Progenitor cell of endocrine pancreas (in vitro differentiated cells): ENCODE measurements around the gene YY2. TPM values are rescaled to one million over a fixed set of nuclear protein-coding genes. Genes with fewer than 3 reads are reported as not detected.

Experiments used
- DNase-seq: peaks from one replicate; pipeline ENCODE4 v3.0.0; 2021; ENCODE audit warnings: low spot score; ENCODE audit not compliant: unreplicated experiment
- H3K27ac Mint-ChIP-seq: 2 replicates; pipeline ENCODE4 v1.8.0; 2021; ENCODE audit warnings: mild to moderate bottlenecking, moderate library complexity, mixed read lengths
- H3K27me3 Mint-ChIP-seq: 2 replicates; pipeline ENCODE4 v1.8.0; 2021; ENCODE audit warnings: mixed read lengths
- H3K36me3 Mint-ChIP-seq: 2 replicates; pipeline ENCODE4 v1.8.0; 2022; ENCODE audit warnings: mixed read lengths; ENCODE audit not compliant: insufficient read depth
- H3K4me1 Mint-ChIP-seq: 2 replicates; pipeline ENCODE4 v1.8.0; 2021; ENCODE audit warnings: low read depth, mixed read lengths
- H3K4me3 Mint-ChIP-seq: 2 replicates; pipeline ENCODE4 v1.8.0; 2021; ENCODE audit warnings: low read depth, mild to moderate bottlenecking, moderate library complexity, mixed read lengths
- H3K9me3 Mint-ChIP-seq: 2 replicates; pipeline ENCODE4 v1.8.0; 2021; ENCODE audit warnings: low read depth, mixed read lengths
- long read RNA-seq: library from polyadenylated mRNA; unstranded; transcript quantifications from one replicate; pipeline ENCODE4 v2.0.0, GENCODE V29; 2020
- total RNA-seq: library from RNA; stranded (reverse); gene quantifications from 2 replicates; pipeline ENCODE4 v1.2.1, GENCODE V29; 2021
- TF ChIP-seq, protein P1 (sequence below): fragments of 200-600 bp; sonication (generic); IDR thresholded peaks from one replicate; pipeline ENCODE4 v1.5.0; 2021; ENCODE audit warnings: antibody characterized with exemption, mild to moderate bottlenecking; ENCODE audit not compliant: unreplicated experiment

The YY2 gene
- total RNA-seq = 2.2 and 2.3 TPM in 2 replicates
- long read RNA-seq = 0 reads

GRCh38 chrX:21855937-21856415, at the start of gene YY2:
Gene YY2, plus strand, starts transcription at chrX:21855987. Its CDS starts 498 bp downstream, at chrX:21856485.
- no peak within 1 kb of the TSS for H3K27ac Mint-ChIP-seq
- peaks cover 1% of the 10 kb centered on the region for H3K4me1 Mint-ChIP-seq
- no peaks in the 10 kb centered on the region for H3K27me3 Mint-ChIP-seq
- TF ChIP-seq, protein P1, sequence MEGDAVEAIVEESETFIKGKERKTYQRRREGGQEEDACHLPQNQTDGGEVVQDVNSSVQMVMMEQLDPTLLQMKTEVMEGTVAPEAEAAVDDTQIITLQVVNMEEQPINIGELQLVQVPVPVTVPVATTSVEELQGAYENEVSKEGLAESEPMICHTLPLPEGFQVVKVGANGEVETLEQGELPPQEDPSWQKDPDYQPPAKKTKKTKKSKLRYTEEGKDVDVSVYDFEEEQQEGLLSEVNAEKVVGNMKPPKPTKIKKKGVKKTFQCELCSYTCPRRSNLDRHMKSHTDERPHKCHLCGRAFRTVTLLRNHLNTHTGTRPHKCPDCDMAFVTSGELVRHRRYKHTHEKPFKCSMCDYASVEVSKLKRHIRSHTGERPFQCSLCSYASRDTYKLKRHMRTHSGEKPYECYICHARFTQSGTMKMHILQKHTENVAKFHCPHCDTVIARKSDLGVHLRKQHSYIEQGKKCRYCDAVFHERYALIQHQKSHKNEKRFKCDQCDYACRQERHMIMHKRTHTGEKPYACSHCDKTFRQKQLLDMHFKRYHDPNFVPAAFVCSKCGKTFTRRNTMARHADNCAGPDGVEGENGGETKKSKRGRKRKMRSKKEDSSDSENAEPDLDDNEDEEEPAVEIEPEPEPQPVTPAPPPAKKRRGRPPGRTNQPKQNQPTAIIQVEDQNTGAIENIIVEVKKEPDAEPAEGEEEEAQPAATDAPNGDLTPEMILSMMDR = no peak
- no peak for DNase-seq
- H3K36me3 Mint-ChIP-seq = peaks cover 20% of the 10 kb centered on the region
- no peak within 1 kb of the TSS for H3K4me3 Mint-ChIP-seq
- H3K9me3 Mint-ChIP-seq = no peaks in the 10 kb centered on the region

DNA sequence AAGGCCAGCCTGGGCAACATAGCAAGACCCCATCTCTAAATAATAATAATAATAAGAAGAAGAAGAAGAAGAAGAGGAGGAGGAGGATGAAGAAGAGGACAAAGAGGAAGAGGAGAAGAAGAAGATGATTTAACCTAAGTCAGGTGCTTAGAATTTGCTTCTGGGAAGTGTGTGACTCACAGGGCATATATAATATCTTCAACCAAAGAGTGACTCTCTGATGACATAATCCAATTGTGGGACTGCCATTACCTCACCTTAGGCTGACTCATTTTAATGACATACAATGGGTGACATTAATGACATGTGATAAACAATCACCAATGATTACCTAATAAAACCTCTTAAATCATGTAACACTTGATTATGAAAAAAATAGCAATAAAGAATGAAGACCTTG, 49.1 kb upstream of the YY2 start:
- H3K9me3 Mint-ChIP-seq = peaks cover 10% of the 10 kb centered on the region
- no peak for DNase-seq
- H3K36me3 Mint-ChIP-seq = no peaks in the 10 kb centered on the region
- H3K27me3 Mint-ChIP-seq = no peaks in the 10 kb centered on the region
- peaks cover 13% of the 10 kb centered on the region for H3K4me1 Mint-ChIP-seq
- no peak overlapping the region for H3K4me3 Mint-ChIP-seq
- no peak overlapping the region for H3K27ac Mint-ChIP-seq
- TF ChIP-seq, protein P1 = no peak

GRCh38 chrX:21811832-21812231, 44.0 kb upstream of the YY2 start:
- no peak for DNase-seq
- H3K36me3 Mint-ChIP-seq = no peaks in the 10 kb centered on the region
- H3K27ac Mint-ChIP-seq = no peak overlapping the region
- peaks cover 10% of the 10 kb centered on the region for H3K9me3 Mint-ChIP-seq
- H3K4me3 Mint-ChIP-seq = no peak overlapping the region
- TF ChIP-seq, protein P1 = no peak
- peaks cover 24% of the 10 kb centered on the region for H3K4me1 Mint-ChIP-seq
- H3K27me3 Mint-ChIP-seq = no peaks in the 10 kb centered on the region

- Mint-ChIP-seq H3K27me3 (no peaks in the 10 kb centered on the region), H3K36me3 (no peaks in the 10 kb centered on the region), H3K4me1 (peaks cover 24% of the 10 kb centered on the region), H3K27ac (peak overlapping the region; percentile 21), H3K9me3 (peaks cover 10% of the 10 kb centered on the region), H3K4me3 (no peak overlapping the region)
- TF ChIP-seq, protein P1 = no peak
- DNase-seq = no peak
Observed at GRCh38 chrX:21812628-21813027, 43.2 kb upstream of the YY2 start.

GRCh38 chrX:21813612-21814368, 42.0 kb upstream of the YY2 start:
- Mint-ChIP-seq H3K4me3 (no peak overlapping the region), H3K27me3 (no peaks in the 10 kb centered on the region), H3K36me3 (no peaks in the 10 kb centered on the region), H3K9me3 (peaks cover 10% of the 10 kb centered on the region), H3K27ac (peak overlapping the region; percentile 45), H3K4me1 (peaks cover 24% of the 10 kb centered on the region)
- TF ChIP-seq, protein P1 = no peak
- no peak for DNase-seq
